H1 (cell line): ENCODE results near the gene LGR4. TPM values are rescaled to one million over a fixed set of nuclear protein-coding genes. Genes with fewer than 3 reads are reported as not detected.

Experiments used
- BRCA1 ChIP-seq: IDR thresholded peaks from 2 replicates; pipeline ENCODE4 v1.6.1; 2012; ENCODE audit warnings: low read depth, low read length, improper control_type of control experiment
- GABPA ChIP-seq: IDR thresholded peaks from 2 replicates; pipeline ENCODE4 v1.6.1; 2011; ENCODE audit warnings: mild to moderate bottlenecking, low read length, moderate library complexity, borderline replicate concordance; ENCODE audit not compliant: insufficient read depth
- KDM4A ChIP-seq: IDR thresholded peaks from one replicate; pipeline ENCODE4 v1.7.1; 2012; ENCODE audit warnings: low read depth, mild to moderate bottlenecking, moderate library complexity, low read length, inconsistent platforms; ENCODE audit not compliant: severe bottlenecking
- SP1 ChIP-seq: IDR thresholded peaks from 2 replicates; pipeline ENCODE4 v1.6.1; 2011; ENCODE audit warnings: low read depth, low read length
- SP2 ChIP-seq: IDR thresholded peaks from 2 replicates; pipeline ENCODE4 v1.6.1; 2012; ENCODE audit warnings: mild to moderate bottlenecking, low read length, inconsistent platforms
- TAF1 ChIP-seq: IDR thresholded peaks from 2 replicates; pipeline ENCODE4 v1.6.1; 2011; ENCODE audit warnings: mild to moderate bottlenecking, low read depth, low read length
- ZNF274 ChIP-seq: IDR thresholded peaks from 2 replicates; pipeline ENCODE4 v1.7.0; 2012; ENCODE audit warnings: low read length, borderline replicate concordance; ENCODE audit errors: extremely low read depth
- polyA plus RNA-seq, 7 experiments: library from polyadenylated mRNA; depleted of rRNA in 3 of 7; stranded (reverse) in 5 of 7; unstranded in 2 of 7; fragments of >200 nt in 5 of 7; fragments of 200-250 nt in 2 of 7; gene quantifications; 1 replicate in 5 of 7; 2 replicates in 1 of 7; 4 replicates in 1 of 7; pipeline versions ENCODE4 v1.2.1 to v1.2.3, GENCODE V29; 2011 to 2013; ENCODE audit warnings: missing spikeins in 2 of 7, mixed read lengths in 2 of 7
- total RNA-seq: library from RNA; stranded (reverse); fragmentation: NEBNext Ultra II Directional; extraction: Animal tissue kit (Norgen Biotek cat#: 25700); gene quantifications from 2 replicates; pipeline ENCODE4 v1.2.1, GENCODE V29; 2021
- TF ChIP-seq, protein P1 (sequence below): IDR thresholded peaks from 2 replicates; pipeline ENCODE4 v1.6.1; 2012; ENCODE audit warnings: inconsistent platforms
- TF ChIP-seq, protein P2 (sequence below): IDR thresholded peaks from 2 replicates; pipeline ENCODE4 v1.6.1; 2011; ENCODE audit warnings: low read depth, mild to moderate bottlenecking, low read length; ENCODE audit not compliant: insufficient read depth

Gene LGR4
- total and polyA plus RNA-seq, 2 of the 8 experiments (the other 6 are each of a cell fraction or from before 2014, with no cell fraction given) = 26.6 to 61.7 TPM

DNA sequence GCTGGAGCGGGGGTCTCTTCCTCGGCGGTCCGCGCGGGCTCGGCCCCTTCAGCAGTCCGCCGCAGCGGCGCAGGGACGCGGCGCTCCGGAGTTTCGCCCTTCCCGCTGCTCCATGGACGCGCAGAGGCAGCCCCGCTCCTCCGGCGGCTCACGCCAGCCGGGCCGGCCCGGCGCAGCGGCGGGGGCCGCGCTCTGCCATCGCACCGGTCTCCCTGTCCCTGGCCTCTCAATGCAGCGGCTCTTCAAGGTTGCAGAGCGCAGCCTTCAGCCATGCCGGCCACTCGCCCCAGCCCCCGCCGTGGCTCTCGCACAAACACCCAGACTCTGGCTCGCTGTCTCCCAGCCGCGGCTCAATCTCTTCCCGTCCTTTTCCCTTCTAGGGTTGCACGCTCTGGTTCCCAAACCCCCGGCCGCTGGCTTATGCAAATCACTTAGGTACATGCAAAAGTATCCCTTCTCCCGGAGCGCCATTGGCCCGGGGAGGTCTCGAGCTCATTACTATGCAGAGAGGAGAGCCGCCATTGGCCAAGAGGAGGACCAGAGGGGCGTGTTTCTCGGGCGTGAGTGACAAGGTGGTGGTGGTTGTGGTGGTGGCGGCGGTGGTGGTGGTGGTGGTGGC is at the start of gene LGR4 (continued):
- TF ChIP-seq, protein P1, sequence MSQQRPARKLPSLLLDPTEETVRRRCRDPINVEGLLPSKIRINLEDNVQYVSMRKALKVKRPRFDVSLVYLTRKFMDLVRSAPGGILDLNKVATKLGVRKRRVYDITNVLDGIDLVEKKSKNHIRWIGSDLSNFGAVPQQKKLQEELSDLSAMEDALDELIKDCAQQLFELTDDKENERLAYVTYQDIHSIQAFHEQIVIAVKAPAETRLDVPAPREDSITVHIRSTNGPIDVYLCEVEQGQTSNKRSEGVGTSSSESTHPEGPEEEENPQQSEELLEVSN = no peak
- TF ChIP-seq BRCA1 (no peak), ZNF274 (no peak), SP2 (no peak), KDM4A (peak; percentile 46), SP1 (peak; percentile 32; the same call in 1 of the 2 replicates), GABPA (no peak), TAF1 (peak; percentile 97)
- TF ChIP-seq, protein P2, sequence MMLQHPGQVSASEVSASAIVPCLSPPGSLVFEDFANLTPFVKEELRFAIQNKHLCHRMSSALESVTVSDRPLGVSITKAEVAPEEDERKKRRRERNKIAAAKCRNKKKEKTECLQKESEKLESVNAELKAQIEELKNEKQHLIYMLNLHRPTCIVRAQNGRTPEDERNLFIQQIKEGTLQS = no peak
